GM12878 (cell line): ENCODE results near the gene ARHGEF10L. TPM values are rescaled to one million over a fixed set of nuclear protein-coding genes. Genes with fewer than 3 reads are reported as not detected.

Experiments
- ATAC-seq: fragments of 200-7000 bp; cut with Tn5 transposase; 3 replicates; pipeline ENCODE4 v1.9.1; 2020; ENCODE audit warnings: mild to moderate bottlenecking, moderate library complexity
- BruUV-seq: library from RNA; stranded (reverse); fragments of 400-500 nt; replicated peaks from 2 replicates; lab custom pipeline; 2021; lab: Mats Ljungman, UMichigan
- CTCF ChIA-PET: fragments of 300-600 bp; sonication (Branson Sonifier 250); formaldehyde crosslinking; extraction: SDS; loops from one replicate; lab custom pipeline; 2021; ENCODE audit warnings: inconsistent platforms; lab: Yijun Ruan, JAX
- POLR2A ChIA-PET: fragments of 350-600 bp; formaldehyde crosslinking; extraction: SDS; loops from one replicate; lab custom pipeline; 2021; ENCODE audit warnings: inconsistent platforms; lab: Charles Lee
- RAD21 ChIA-PET: fragments of 300-600 bp; sonication (Branson Sonifier 250); formaldehyde crosslinking; loops from one replicate; lab custom pipeline; 2023; ENCODE audit warnings: antibody characterized with exemption; ENCODE audit not compliant: unreplicated experiment; lab: Charles Lee
- SMC1A ChIA-PET: fragments of 300-600 bp; sonication (Branson Sonifier 250); formaldehyde crosslinking; loops from one replicate; lab custom pipeline; 2023; ENCODE audit not compliant: unreplicated experiment, uncharacterized antibody; lab: Charles Lee
- DNase-seq: peaks from one replicate; pipeline ENCODE4 v3.0.0-alpha.2; 2011; ENCODE audit warnings: low read depth, low spot score
- FAIRE-seq: peaks from 3 replicates; lab custom pipeline; 2011; peaks lifted over from hg19 to GRCh38; lab: Jason Lieb, UNC
- H2AFZ ChIP-seq: 2 replicates; pipeline ENCODE4 v1.6.0; 2011; ENCODE audit warnings: low read depth, low read length, control low read depth; ENCODE audit not compliant: control insufficient read depth
- H3K27ac ChIP-seq: 2 replicates; pipeline ENCODE4 v1.5.1; 2011; ENCODE audit warnings: control low read depth; ENCODE audit not compliant: control insufficient read depth, insufficient read depth
- H3K27me3 ChIP-seq, 2 experiments: replicated peaks in 1 of 2; 2 replicates each; pipeline versions ENCODE4 v1.6.0 to v1.6.1; 2011; ENCODE audit warnings: low read length in 1 of 2; ENCODE audit not compliant: control insufficient read depth in 2 of 2, insufficient read depth in 2 of 2
- H3K36me3 ChIP-seq, 2 experiments: 2 replicates each; pipeline ENCODE4 v1.5.1; 2011; ENCODE audit warnings: low read length in 1 of 2; ENCODE audit not compliant: control insufficient read depth in 2 of 2, insufficient read depth in 2 of 2
- H3K4me1 ChIP-seq: 2 replicates; pipeline ENCODE4 v1.6.1; 2011; ENCODE audit warnings: mild to moderate bottlenecking, low read length, moderate library complexity, mixed read lengths; ENCODE audit not compliant: control insufficient read depth, insufficient read depth
- H3K4me2 ChIP-seq: 2 replicates; pipeline ENCODE4 v1.6.0; 2011; ENCODE audit warnings: control low read depth; ENCODE audit not compliant: control insufficient read depth, insufficient read depth
- H3K4me3 ChIP-seq: fragments of 200-600 bp; sonication (generic); 2 replicates; pipeline ENCODE4 v1.5.1; 2016
- H3K79me2 ChIP-seq: 2 replicates; pipeline ENCODE4 v1.6.0; 2011; ENCODE audit warnings: low read length; ENCODE audit not compliant: control insufficient read depth, insufficient read depth
- H3K9ac ChIP-seq: 2 replicates; pipeline ENCODE4 v1.8.0; 2011; ENCODE audit warnings: low read length, control low read depth, mixed read lengths; ENCODE audit not compliant: control insufficient read depth, insufficient read depth
- H3K9me3 ChIP-seq: replicated peaks from 3 replicates; pipeline ENCODE4 v1.5.1; 2011; ENCODE audit warnings: mild to moderate bottlenecking, low read length; ENCODE audit not compliant: control insufficient read depth, insufficient read depth
- H4K20me1 ChIP-seq: 2 replicates; pipeline ENCODE4 v1.6.0; 2011; ENCODE audit not compliant: control insufficient read depth, insufficient read depth
- ASH2L ChIP-seq: fragments of 300-600, 200-600 bp; sonication (generic); IDR thresholded peaks from 2 replicates; pipeline ENCODE4 v1.6.1; 2017; ENCODE audit warnings: low read depth, mild to moderate bottlenecking, borderline replicate concordance
- BMI1 ChIP-seq: fragments of 450-650 bp; IDR thresholded peaks from 2 replicates; pipeline ENCODE4 v1.6.1; 2016; ENCODE audit warnings: mild to moderate bottlenecking, moderate library complexity, borderline replicate concordance
- CREB1 ChIP-seq: IDR thresholded peaks from 2 replicates; pipeline ENCODE4 v1.6.1; 2012; ENCODE audit warnings: low read depth, mild to moderate bottlenecking, inconsistent platforms
- EGR1 ChIP-seq, 2 experiments: IDR thresholded peaks; 1 replicate in 1 of 2; 2 replicates in 1 of 2; pipeline ENCODE4 v1.6.1; 2011 to 2012; ENCODE audit warnings: low read depth in 2 of 2, low read length in 2 of 2, borderline replicate concordance in 1 of 2, mild to moderate bottlenecking in 1 of 2, moderate library complexity in 1 of 2
- MYB ChIP-seq: fragments of 150-350 bp; IDR thresholded peaks from 2 replicates; pipeline ENCODE4 v1.6.1; 2014; ENCODE audit warnings: mild to moderate bottlenecking, low read depth, low read length, borderline replicate concordance
- RBBP5 ChIP-seq: fragments of 200-600 bp; sonication (generic); conservative IDR thresholded peaks from 2 replicates; pipeline ENCODE4 v1.6.1; 2016
- RCOR1 ChIP-seq: conservative IDR thresholded peaks from 2 replicates; pipeline ENCODE4 v1.6.1; 2012; ENCODE audit warnings: low read depth, low read length, improper control_type of control experiment
- RUNX3 ChIP-seq: IDR thresholded peaks from 2 replicates; pipeline ENCODE4 v1.6.1; 2012; ENCODE audit warnings: low read length, inconsistent platforms
- SIN3A ChIP-seq: IDR thresholded peaks from 2 replicates; pipeline ENCODE4 v1.6.1; 2012; ENCODE audit warnings: low read depth, low read length, improper control_type of control experiment
- SIX5 ChIP-seq: IDR thresholded peaks from 2 replicates; pipeline ENCODE4 v1.6.1; 2011; ENCODE audit warnings: mild to moderate bottlenecking, low read depth, low read length, moderate library complexity; ENCODE audit not compliant: severe bottlenecking
- SMAD5 ChIP-seq: IDR thresholded peaks from 2 replicates; pipeline ENCODE4 v1.6.1; 2016; ENCODE audit warnings: antibody characterized with exemption, low read depth
- SRF ChIP-seq, 2 experiments: IDR thresholded peaks; 2 replicates each; pipeline ENCODE4 v1.6.1; 2011; ENCODE audit warnings: low read depth in 2 of 2, low read length in 2 of 2, mild to moderate bottlenecking in 1 of 2, moderate library complexity in 1 of 2
- TCF12 ChIP-seq: IDR thresholded peaks from 2 replicates; pipeline ENCODE4 v1.6.1; 2011; ENCODE audit warnings: low read depth, mild to moderate bottlenecking, low read length
- TCF7 ChIP-seq: IDR thresholded peaks from 2 replicates; pipeline ENCODE4 v1.6.1; 2014; ENCODE audit warnings: antibody characterized with exemption, borderline replicate concordance
- USF1 ChIP-seq: IDR thresholded peaks from 2 replicates; pipeline ENCODE4 v1.6.1; 2011; ENCODE audit warnings: borderline replicate concordance, low read depth, mild to moderate bottlenecking, moderate library complexity, mixed read lengths, low read length; ENCODE audit not compliant: insufficient read depth; ENCODE audit errors: extremely low read length
- WRNIP1 ChIP-seq: IDR thresholded peaks from 2 replicates; pipeline ENCODE4 v1.6.1; 2011; ENCODE audit warnings: low read depth, low read length, improper control_type of control experiment, borderline replicate concordance
- ZBTB11 ChIP-seq: fragments of 450-650 bp; formaldehyde crosslinking; IDR thresholded peaks from 2 replicates; pipeline ENCODE4 v1.5.0; 2022; ENCODE audit warnings: mild to moderate bottlenecking, missing genetic modification characterization
- WGBS: methylation state at CpG from one replicate; pipeline ENCODE4 v1.1.6; 2016; ENCODE audit warnings: low lambda C conversion rate; ENCODE audit not compliant: insufficient replicate concordance, insufficient coverage; ENCODE audit errors: missing lambda C conversion rate; 5-methylcytosine and 5-hydroxymethylcytosine counted together
- in situ Hi-C: fragments of 300-500 bp; cut with MboI; formaldehyde crosslinking; loops from 9 replicates; pipeline ENCODE4 v1.14.3; 2018; ENCODE audit warnings: mixed read lengths
- intact Hi-C: fragments of 100-400 bp; cut with micrococcal nuclease; formaldehyde crosslinking; loops from one replicate; pipeline ENCODE4 v1.14.2; 2022; ENCODE audit not compliant: unreplicated experiment
- polyA plus RNA-seq, 11 experiments: library from polyadenylated mRNA; depleted of rRNA in 4 of 11; unstranded in 6 of 11; stranded (reverse) in 5 of 11; fragments of >200 nt; fragmentation: Nextera tagmentation in 4 of 11; fragmentation: Illumina TruSeq in 1 of 11; extraction: Ambion mirVana in 4 of 11; extraction: Trizol in 1 of 11; gene quantifications; 1 replicate in 1 of 11; 2 replicates in 10 of 11; pipeline versions ENCODE4 v1.2.1 to v1.2.3, GENCODE V29; 2011 to 2016; ENCODE audit warnings: inconsistent platforms in 2 of 11, missing spikeins in 2 of 11, low read depth in 1 of 11
- total RNA-seq, 4 experiments: library from RNA; depleted of rRNA in 3 of 4; stranded (reverse); fragments of >200 nt in 3 of 4; fragmentation: Illumina TruSeq in 1 of 4; extraction: Trizol in 1 of 4; gene quantifications; 2 replicates each; pipeline versions ENCODE4 v1.2.1 to v1.2.3, GENCODE V29; 2013 to 2021
- TF ChIP-seq, protein P1 (sequence below): IDR thresholded peaks from 2 replicates; pipeline ENCODE4 v1.6.1; 2012; ENCODE audit warnings: low read depth, low read length, improper control_type of control experiment
- TF ChIP-seq, protein P2 (sequence below): IDR thresholded peaks from 2 replicates; pipeline ENCODE4 v1.6.1; 2011; ENCODE audit warnings: borderline replicate concordance, low read depth, mild to moderate bottlenecking, moderate library complexity, low read length; ENCODE audit not compliant: insufficient read depth, poor library complexity, severe bottlenecking

The ARHGEF10L gene
- total and polyA plus RNA-seq, 10 of the 15 experiments (the other 5 are each of a cell fraction or from before 2014, with no cell fraction given) = 0.05 to 0.94 (median 0.28) TPM; not detected in 2

DNA sequence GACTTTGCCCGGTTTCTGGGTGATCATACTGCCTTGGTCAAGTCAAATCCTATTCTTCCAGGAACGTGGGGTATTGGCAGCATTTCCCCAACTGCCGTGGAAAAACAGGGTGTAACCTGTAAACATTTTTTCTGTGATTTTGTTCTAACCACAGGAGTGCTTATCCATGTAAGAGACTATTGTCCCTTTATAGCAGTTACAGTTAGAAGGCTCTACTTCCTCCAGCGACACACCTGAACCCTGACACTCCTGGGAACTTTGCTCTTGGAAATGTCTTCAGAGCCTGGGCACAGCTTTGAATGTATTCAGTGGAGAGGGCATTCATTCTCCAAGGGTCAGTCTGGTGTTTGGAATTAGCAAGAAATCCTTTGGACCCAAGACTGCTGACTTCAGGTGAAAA lies 26.4 kb upstream of the ARHGEF10L start (continued):
- TF ChIP-seq SIX5 (no peak), USF1 (no peak)

DNA sequence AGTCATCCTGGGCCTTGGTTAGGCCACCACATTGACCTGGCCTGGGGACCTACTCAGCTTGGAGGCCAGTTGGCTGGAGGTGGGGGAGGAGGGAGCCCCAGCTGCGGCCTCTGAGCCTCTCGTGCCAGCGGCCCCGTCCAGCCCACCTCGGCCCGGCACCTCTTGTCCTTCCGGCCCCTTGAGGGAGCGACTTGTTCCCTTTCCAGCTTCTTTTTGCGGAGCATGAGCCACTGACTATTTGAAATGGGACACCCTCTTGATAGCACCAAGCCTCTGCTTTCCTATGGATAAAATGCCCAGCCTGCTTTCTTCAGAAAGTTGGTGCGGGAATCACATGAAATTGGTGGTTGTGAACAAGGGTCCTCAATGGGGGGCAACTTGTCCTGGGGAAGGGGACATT lies 24.7 kb upstream of the ARHGEF10L start:
- H2AFZ ChIP-seq = no peak overlapping the region
- no peaks in the 10 kb centered on the region for H3K4me1 ChIP-seq
- H3K79me2 ChIP-seq = no peaks in the 10 kb centered on the region
- no peaks in the 10 kb centered on the region for H4K20me1 ChIP-seq
- RAD21 ChIA-PET = no interaction called here
- no peak for FAIRE-seq
- H3K9me3 ChIP-seq = no peaks in the 10 kb centered on the region
- H3K27ac ChIP-seq = no peak overlapping the region
- CTCF ChIA-PET = interaction anchor here (1.1 kb wide), 1 partner anchor 92 kb away, joined by 4 read pairs; no protein-coding TSS in a partner anchor
- SMC1A ChIA-PET = no interaction called here
- no peak for DNase-seq
- POLR2A ChIA-PET = no interaction called here
- H3K9ac ChIP-seq = no peak overlapping the region
- no peak overlapping the region for H3K4me2 ChIP-seq
- no peak for ATAC-seq
- BruUV-seq = no TSS peak
- H3K36me3 ChIP-seq = no peaks in the 10 kb centered on the region
- no peaks in the 10 kb centered on the region; a peak in 1 of 4 replicates for H3K27me3 ChIP-seq
- intact Hi-C loops (no loop called here), in situ Hi-C loops (no loop called here)
- no peak overlapping the region for H3K4me3 ChIP-seq
- WGBS = 55% methylated on average over 10 of the region's 10 CpGs
- TF ChIP-seq SMAD5 = no peak
- TF ChIP-seq RCOR1 = no peak
- no peak for TF ChIP-seq SRF (IDR thresholded peaks at IDR 0.05; ENCODE audit: low read depth in 2 of 2, low read length in 2 of 2)
- no peak for TF ChIP-seq EGR1 (IDR thresholded peaks at IDR 0.05; ENCODE audit: borderline replicate concordance in 1 of 2, low read depth in 2 of 2, low read length in 2 of 2)
- TF ChIP-seq TCF7 = no peak
- no peak for TF ChIP-seq RUNX3
- TF ChIP-seq CREB1 = no peak
- TF ChIP-seq WRNIP1 = no peak
- TF ChIP-seq ASH2L = no peak
- no peak for TF ChIP-seq MYB
- TF ChIP-seq BMI1 = no peak
- no peak for TF ChIP-seq RBBP5
- TF ChIP-seq, protein P1, sequence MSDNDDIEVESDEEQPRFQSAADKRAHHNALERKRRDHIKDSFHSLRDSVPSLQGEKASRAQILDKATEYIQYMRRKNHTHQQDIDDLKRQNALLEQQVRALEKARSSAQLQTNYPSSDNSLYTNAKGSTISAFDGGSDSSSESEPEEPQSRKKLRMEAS = no peak
- TF ChIP-seq, protein P2, sequence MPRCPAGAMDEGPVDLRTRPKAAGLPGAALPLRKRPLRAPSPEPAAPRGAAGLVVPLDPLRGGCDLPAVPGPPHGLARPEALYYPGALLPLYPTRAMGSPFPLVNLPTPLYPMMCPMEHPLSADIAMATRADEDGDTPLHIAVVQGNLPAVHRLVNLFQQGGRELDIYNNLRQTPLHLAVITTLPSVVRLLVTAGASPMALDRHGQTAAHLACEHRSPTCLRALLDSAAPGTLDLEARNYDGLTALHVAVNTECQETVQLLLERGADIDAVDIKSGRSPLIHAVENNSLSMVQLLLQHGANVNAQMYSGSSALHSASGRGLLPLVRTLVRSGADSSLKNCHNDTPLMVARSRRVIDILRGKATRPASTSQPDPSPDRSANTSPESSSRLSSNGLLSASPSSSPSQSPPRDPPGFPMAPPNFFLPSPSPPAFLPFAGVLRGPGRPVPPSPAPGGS = no peak
- TF ChIP-seq TCF12 = no peak
- TF ChIP-seq ZBTB11 (CRISPR knock-in tag) = no peak
- no peak for TF ChIP-seq SIN3A
